ENCODE measurements around the gene PDCD1. TPM values are rescaled to one million over a fixed set of nuclear protein-coding genes. Genes with fewer than 3 reads are reported as not detected.

The PDCD1 gene
- total RNA-seq, 1 experiment from 2014 or later: 0.22 TPM

DNA sequence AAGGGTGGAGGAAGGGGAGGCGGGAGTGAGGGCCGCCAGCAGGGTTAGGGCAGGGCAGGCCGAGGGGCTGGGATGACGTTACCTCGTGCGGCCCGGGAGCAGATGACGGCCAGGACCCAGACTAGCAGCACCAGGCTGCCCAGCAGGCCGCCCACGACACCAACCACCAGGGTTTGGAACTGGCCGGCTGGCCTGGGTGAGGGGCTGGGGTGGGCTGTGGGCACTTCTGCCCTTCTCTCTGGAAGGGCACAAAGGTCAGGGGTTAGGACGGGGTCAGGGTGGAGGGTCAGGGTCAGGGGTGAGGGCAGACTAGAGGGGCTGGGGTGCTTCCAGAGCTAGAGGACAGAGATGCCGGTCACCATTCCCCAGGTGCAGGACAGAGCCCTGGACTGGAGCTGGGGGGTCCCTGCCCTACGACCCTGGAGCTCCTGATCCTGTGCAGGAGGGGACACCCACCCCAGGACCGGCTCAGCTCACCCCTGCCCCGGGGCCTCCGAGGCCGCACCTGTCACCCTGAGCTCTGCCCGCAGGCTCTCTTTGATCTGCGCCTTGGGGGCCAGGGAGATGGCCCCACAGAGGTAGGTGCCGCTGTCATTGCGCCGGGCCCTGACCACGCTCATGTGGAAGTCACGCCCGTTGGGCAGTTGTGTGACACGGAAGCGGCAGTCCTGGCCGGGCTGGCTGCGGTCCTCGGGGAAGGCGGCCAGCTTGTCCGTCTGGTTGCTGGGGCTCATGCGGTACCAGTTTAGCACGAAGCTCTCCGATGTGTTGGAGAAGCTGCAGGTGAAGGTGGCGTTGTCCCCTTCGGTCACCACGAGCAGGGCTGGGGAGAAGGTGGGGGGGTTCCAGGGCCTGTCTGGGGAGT lies 6.3 kb downstream of the PDCD1 start:
- no peaks in the 10 kb centered on the region for H4K20me1 ChIP-seq (ENCODE audit: insufficient read depth)
- BruUV-seq (replicated peaks): no TSS peak
- no peak overlapping the region for H3K27ac ChIP-seq (ENCODE audit: low read depth, low read length)
- POLR2A ChIA-PET: no interaction called here
- no peaks in the 10 kb centered on the region for H3K79me2 ChIP-seq (ENCODE audit: insufficient read depth, low read length)
- no peak for ATAC-seq
- CTCF ChIA-PET: no interaction called here
- H2AFZ ChIP-seq (ENCODE audit: low read depth, low read length, poor library complexity, severe bottlenecking): no peak overlapping the region
- H3K4me1 ChIP-seq (ENCODE audit: control insufficient read depth in 1 of 2, insufficient read depth in 2 of 2, low read length in 2 of 2): no peaks in the 10 kb centered on the region
- H3K9me2 ChIP-seq (ENCODE audit: insufficient read depth): no peaks in the 10 kb centered on the region
- no peak for DNase-seq (ENCODE audit: low read depth, low spot score)
- H3K4me2 ChIP-seq (ENCODE audit: low read length): no peak overlapping the region
- H3K9me3 ChIP-seq (ENCODE audit: control insufficient read depth in 1 of 2, insufficient read depth in 1 of 2, low read depth in 1 of 2, low read length in 2 of 2): no peaks in the 10 kb centered on the region
- no peak overlapping the region for H3K9ac ChIP-seq (ENCODE audit: low read length)
- H3K36me3 ChIP-seq (ENCODE audit: control insufficient read depth in 1 of 2, insufficient read depth in 2 of 2, low read length in 2 of 2): no peaks in the 10 kb centered on the region
- no peaks in the 10 kb centered on the region for H3K27me3 ChIP-seq (ENCODE audit: insufficient read depth, low read length)
- no peak overlapping the region for H3K4me3 ChIP-seq (replicated peaks in 1 of 2; ENCODE audit: low read depth in 1 of 2, low read length in 2 of 2)
- TF ChIP-seq CBX3 (IDR thresholded peaks at IDR 0.05; ENCODE audit: low read depth): no peak
- TF ChIP-seq ELF1 (IDR thresholded peaks at IDR 0.05; ENCODE audit: borderline replicate concordance, low read depth): no peak
- no peak for TF ChIP-seq TCF7L2 (IDR thresholded peaks at IDR 0.05; ENCODE audit: borderline replicate concordance, extremely low read depth, insufficient read depth, insufficient read length)
- no peak for TF ChIP-seq POLR2A (IDR thresholded peaks at IDR 0.05; ENCODE audit: borderline replicate concordance, extremely low read depth, insufficient read depth, insufficient read length)
- TF ChIP-seq, protein P1, sequence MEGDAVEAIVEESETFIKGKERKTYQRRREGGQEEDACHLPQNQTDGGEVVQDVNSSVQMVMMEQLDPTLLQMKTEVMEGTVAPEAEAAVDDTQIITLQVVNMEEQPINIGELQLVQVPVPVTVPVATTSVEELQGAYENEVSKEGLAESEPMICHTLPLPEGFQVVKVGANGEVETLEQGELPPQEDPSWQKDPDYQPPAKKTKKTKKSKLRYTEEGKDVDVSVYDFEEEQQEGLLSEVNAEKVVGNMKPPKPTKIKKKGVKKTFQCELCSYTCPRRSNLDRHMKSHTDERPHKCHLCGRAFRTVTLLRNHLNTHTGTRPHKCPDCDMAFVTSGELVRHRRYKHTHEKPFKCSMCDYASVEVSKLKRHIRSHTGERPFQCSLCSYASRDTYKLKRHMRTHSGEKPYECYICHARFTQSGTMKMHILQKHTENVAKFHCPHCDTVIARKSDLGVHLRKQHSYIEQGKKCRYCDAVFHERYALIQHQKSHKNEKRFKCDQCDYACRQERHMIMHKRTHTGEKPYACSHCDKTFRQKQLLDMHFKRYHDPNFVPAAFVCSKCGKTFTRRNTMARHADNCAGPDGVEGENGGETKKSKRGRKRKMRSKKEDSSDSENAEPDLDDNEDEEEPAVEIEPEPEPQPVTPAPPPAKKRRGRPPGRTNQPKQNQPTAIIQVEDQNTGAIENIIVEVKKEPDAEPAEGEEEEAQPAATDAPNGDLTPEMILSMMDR (IDR thresholded peaks at IDR 0.05 in 2 of 3, conservative IDR thresholded peaks at IDR 0.05 in 1 of 3; ENCODE audit: borderline replicate concordance in 1 of 3, insufficient read depth in 1 of 3, low read depth in 2 of 3, low read length in 2 of 3): no peak
- TF ChIP-seq EGR1 (IDR thresholded peaks at IDR 0.05; ENCODE audit: low read depth): no peak
- no peak for TF ChIP-seq EZH2phosphoT487 (IDR thresholded peaks at IDR 0.05; ENCODE audit: borderline replicate concordance)
- TF ChIP-seq, protein P2, sequence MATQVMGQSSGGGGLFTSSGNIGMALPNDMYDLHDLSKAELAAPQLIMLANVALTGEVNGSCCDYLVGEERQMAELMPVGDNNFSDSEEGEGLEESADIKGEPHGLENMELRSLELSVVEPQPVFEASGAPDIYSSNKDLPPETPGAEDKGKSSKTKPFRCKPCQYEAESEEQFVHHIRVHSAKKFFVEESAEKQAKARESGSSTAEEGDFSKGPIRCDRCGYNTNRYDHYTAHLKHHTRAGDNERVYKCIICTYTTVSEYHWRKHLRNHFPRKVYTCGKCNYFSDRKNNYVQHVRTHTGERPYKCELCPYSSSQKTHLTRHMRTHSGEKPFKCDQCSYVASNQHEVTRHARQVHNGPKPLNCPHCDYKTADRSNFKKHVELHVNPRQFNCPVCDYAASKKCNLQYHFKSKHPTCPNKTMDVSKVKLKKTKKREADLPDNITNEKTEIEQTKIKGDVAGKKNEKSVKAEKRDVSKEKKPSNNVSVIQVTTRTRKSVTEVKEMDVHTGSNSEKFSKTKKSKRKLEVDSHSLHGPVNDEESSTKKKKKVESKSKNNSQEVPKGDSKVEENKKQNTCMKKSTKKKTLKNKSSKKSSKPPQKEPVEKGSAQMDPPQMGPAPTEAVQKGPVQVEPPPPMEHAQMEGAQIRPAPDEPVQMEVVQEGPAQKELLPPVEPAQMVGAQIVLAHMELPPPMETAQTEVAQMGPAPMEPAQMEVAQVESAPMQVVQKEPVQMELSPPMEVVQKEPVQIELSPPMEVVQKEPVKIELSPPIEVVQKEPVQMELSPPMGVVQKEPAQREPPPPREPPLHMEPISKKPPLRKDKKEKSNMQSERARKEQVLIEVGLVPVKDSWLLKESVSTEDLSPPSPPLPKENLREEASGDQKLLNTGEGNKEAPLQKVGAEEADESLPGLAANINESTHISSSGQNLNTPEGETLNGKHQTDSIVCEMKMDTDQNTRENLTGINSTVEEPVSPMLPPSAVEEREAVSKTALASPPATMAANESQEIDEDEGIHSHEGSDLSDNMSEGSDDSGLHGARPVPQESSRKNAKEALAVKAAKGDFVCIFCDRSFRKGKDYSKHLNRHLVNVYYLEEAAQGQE (IDR thresholded peaks at IDR 0.05; ENCODE audit: low read depth): no peak
- no peak for TF ChIP-seq RAD21 (IDR thresholded peaks at IDR 0.05; ENCODE audit: low read depth)
- RAD21 ChIA-PET (ENCODE audit: low non-redundant PET in 1 of 2, low total read pairs in 2 of 2, uncharacterized antibody in 2 of 2, unreplicated experiment in 2 of 2): no interaction called here
- intact Hi-C loops (cut with micrococcal nuclease): no loop called here

Measured in HCT116 (cell line).